Loucy (cell line): ENCODE measurements around the gene NADK2.

Source experiments
- H2AFZ ChIP-seq: fragments of 200-600 bp; sonication (generic); 2 replicates; pipeline ENCODE4 v1.6.0; 2016; ENCODE audit warnings: antibody characterized with exemption, mild to moderate bottlenecking, low read length, moderate library complexity
- H3F3A ChIP-seq: fragments of 200-600 bp; 2 replicates; pipeline ENCODE4 v1.6.0; 2016; ENCODE audit warnings: antibody characterized with exemption, low read depth, mild to moderate bottlenecking
- H3K27me3 ChIP-seq: fragments of 200-600 bp; sonication (generic); 2 replicates; pipeline ENCODE4 v1.6.1; 2014; ENCODE audit warnings: low read length, mild to moderate bottlenecking; ENCODE audit not compliant: insufficient read depth, poor library complexity, severe bottlenecking
- H3K36me3 ChIP-seq: fragments of 200-600 bp; sonication (generic); 2 replicates; pipeline ENCODE4 v1.6.1; 2016; ENCODE audit warnings: low read length; ENCODE audit not compliant: insufficient read depth
- H3K4me1 ChIP-seq: fragments of 200-600 bp; sonication (generic); 2 replicates; pipeline ENCODE4 v1.5.1; 2014; ENCODE audit warnings: low read length, mild to moderate bottlenecking; ENCODE audit not compliant: insufficient read depth, poor library complexity, severe bottlenecking
- H3K4me2 ChIP-seq: fragments of 200-600 bp; sonication (generic); 2 replicates; pipeline ENCODE4 v1.6.0; 2014; ENCODE audit warnings: antibody characterized with exemption, low read length, low read depth, mild to moderate bottlenecking; ENCODE audit not compliant: poor library complexity, severe bottlenecking
- H3K4me3 ChIP-seq: fragments of 200-600 bp; sonication (generic); 2 replicates; pipeline ENCODE4 v1.5.1; 2014; ENCODE audit warnings: low read length, mild to moderate bottlenecking, mixed read lengths; ENCODE audit not compliant: poor library complexity, severe bottlenecking
- H3K79me2 ChIP-seq: fragments of 200-600 bp; sonication (generic); 2 replicates; pipeline ENCODE4 v1.6.1; 2014; ENCODE audit warnings: low read length; ENCODE audit not compliant: insufficient read depth
- H3K9ac ChIP-seq: fragments of 200-600 bp; sonication (generic); 2 replicates; pipeline ENCODE4 v1.6.0; 2014; ENCODE audit warnings: mild to moderate bottlenecking, low read depth, low read length, moderate library complexity; ENCODE audit not compliant: poor library complexity, severe bottlenecking
- H3K9me2 ChIP-seq: fragments of 200-600 bp; sonication (generic); replicated peaks from 2 replicates; pipeline ENCODE4 v1.6.1; 2016; ENCODE audit warnings: low read depth, low read length, mixed read lengths
- H3K9me3 ChIP-seq: fragments of 200-600 bp; sonication (generic); 2 replicates; pipeline ENCODE4 v1.6.1; 2014; ENCODE audit warnings: mild to moderate bottlenecking, antibody characterized with exemption, low read length, low read depth; ENCODE audit not compliant: insufficient read depth
- H4K20me1 ChIP-seq: fragments of 200-600 bp; sonication (generic); 2 replicates; pipeline ENCODE4 v1.6.0; 2014; ENCODE audit warnings: antibody characterized with exemption, low read length, mild to moderate bottlenecking; ENCODE audit not compliant: insufficient read depth, poor library complexity, severe bottlenecking
- CTCF ChIP-seq: fragments of 200-600 bp; sonication (generic); conservative IDR thresholded peaks from 2 replicates; pipeline ENCODE4 v1.5.1; 2014; ENCODE audit warnings: mild to moderate bottlenecking, antibody characterized with exemption, low read length
- EZH2phosphoT487 ChIP-seq: fragments of 200-600 bp; IDR thresholded peaks from 2 replicates; pipeline ENCODE4 v1.6.1; 2018; ENCODE audit warnings: antibody characterized with exemption, mild to moderate bottlenecking, moderate library complexity, borderline replicate concordance

Gene NADK2

DNA sequence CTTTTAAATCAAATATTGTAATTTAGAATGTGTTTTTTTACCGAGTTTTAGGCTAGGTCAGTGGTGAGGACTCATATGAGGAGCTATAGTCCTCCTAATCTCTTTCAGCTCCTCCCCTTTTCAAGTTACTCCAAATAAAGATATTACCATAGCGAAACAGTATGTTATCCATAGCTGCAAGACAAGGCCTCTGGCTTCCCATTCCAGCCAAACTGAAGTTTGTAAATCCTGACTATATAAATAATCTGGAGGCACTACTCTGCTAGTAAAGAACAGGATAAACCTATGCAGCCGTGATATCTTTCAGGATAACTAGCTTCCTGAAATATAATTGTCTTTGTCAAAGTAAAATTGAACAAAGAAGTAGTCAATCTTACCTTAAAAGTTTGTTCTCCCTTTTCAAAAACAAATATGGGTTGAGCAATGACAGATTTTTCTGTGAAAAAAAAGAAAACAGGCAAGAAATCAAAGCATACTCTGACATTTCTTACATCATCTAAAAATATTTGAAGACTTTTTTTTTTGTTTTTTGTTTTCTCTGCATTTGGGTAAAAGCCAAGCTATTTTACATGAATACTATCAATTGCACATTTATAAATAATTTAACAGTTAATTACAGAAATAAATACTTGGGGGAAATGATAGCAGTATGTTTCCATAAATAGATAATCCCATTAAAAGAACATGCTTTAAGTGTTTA is 29.3 kb upstream of the NADK2 start:
- Histone ChIP-seq H3K4me3 (no peak overlapping the region), H3K79me2 (no peaks in the 10 kb centered on the region), H2AFZ (no peak overlapping the region), H3K9me3 (no peaks in the 10 kb centered on the region), H3K4me1 (peaks cover 5% of the 10 kb centered on the region), H4K20me1 (no peaks in the 10 kb centered on the region), H3K27me3 (no peaks in the 10 kb centered on the region), H3K4me2 (no peak overlapping the region), H3K9me2 (no peaks in the 10 kb centered on the region), H3K36me3 (no peaks in the 10 kb centered on the region), H3K9ac (no peak overlapping the region), H3F3A (no peaks in the 10 kb centered on the region)
- no peak for TF ChIP-seq CTCF
- TF ChIP-seq EZH2phosphoT487 = no peak

GRCh38 chr5:36270175-36270574 is 28.4 kb upstream of the NADK2 start:
- no peak overlapping the region for H3K9ac ChIP-seq
- H3K4me1 ChIP-seq = peaks cover 5% of the 10 kb centered on the region
- H3K79me2 ChIP-seq = no peaks in the 10 kb centered on the region

GRCh38 chr5:36269478-36269877 is 27.8 kb upstream of the NADK2 start:
- Histone ChIP-seq H3K27me3 (no peaks in the 10 kb centered on the region), H3K4me2 (no peak overlapping the region), H3F3A (no peaks in the 10 kb centered on the region), H3K4me1 (peaks cover 5% of the 10 kb centered on the region), H4K20me1 (no peaks in the 10 kb centered on the region), H3K9me3 (no peaks in the 10 kb centered on the region), H3K4me3 (no peak overlapping the region), H3K79me2 (no peaks in the 10 kb centered on the region), H2AFZ (no peak overlapping the region), H3K9ac (no peak overlapping the region), H3K36me3 (no peaks in the 10 kb centered on the region), H3K9me2 (no peaks in the 10 kb centered on the region)
- TF ChIP-seq CTCF = no peak

More at GRCh38 chr5:36270175-36270574, 28.4 kb upstream of the NADK2 start:
- Histone ChIP-seq H3K4me2 (no peak overlapping the region), H3K4me3 (no peak overlapping the region), H4K20me1 (no peaks in the 10 kb centered on the region), H3K27me3 (no peaks in the 10 kb centered on the region), H3K36me3 (no peaks in the 10 kb centered on the region), H2AFZ (no peak overlapping the region), H3F3A (no peaks in the 10 kb centered on the region), H3K9me2 (no peaks in the 10 kb centered on the region), H3K9me3 (no peaks in the 10 kb centered on the region)
- TF ChIP-seq CTCF = no peak
- no peak for TF ChIP-seq EZH2phosphoT487
